NCI-H146 treated with DMSO at 0.1 percent for 48 hours (cell line): ENCODE data around the gene PELO.
A peak's percentile ranks its signal among the peaks of the same experiment; 100 is the strongest.
"Not testable (repeated sequence)": the region's sequence is repeated elsewhere in the genome, so short reads cannot be mapped to it uniquely, and the experiment has no call there.

Experiments used
- DNase-seq: peaks from one replicate; lab custom pipeline; 2025; ENCODE audit not compliant: unreplicated experiment; lab: John Stamatoyannopoulos, UW

The PELO gene

DNA sequence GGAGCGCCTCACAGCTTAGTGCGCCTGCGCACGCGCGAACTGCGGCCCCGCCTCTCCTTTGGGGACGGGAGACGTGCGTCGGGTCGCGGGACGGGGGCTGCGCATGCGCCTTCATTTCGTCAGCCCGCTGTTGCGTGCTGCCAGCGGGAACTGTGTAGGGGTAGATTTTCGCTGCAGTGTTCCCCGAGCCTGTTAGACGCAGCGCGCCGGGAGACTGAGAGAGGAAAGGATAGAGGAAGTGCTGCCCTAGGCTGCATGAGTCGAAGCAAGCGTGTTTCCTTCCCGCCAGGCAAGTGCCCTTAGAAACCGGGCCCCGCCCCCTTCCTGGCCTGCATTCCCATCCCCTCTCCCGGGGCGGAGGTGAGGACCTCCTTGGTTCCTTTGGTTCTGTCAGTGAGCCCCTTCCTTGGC lies 12.3 kb downstream of the PELO start:
- DNase-seq, result peak; percentile 84

DNA sequence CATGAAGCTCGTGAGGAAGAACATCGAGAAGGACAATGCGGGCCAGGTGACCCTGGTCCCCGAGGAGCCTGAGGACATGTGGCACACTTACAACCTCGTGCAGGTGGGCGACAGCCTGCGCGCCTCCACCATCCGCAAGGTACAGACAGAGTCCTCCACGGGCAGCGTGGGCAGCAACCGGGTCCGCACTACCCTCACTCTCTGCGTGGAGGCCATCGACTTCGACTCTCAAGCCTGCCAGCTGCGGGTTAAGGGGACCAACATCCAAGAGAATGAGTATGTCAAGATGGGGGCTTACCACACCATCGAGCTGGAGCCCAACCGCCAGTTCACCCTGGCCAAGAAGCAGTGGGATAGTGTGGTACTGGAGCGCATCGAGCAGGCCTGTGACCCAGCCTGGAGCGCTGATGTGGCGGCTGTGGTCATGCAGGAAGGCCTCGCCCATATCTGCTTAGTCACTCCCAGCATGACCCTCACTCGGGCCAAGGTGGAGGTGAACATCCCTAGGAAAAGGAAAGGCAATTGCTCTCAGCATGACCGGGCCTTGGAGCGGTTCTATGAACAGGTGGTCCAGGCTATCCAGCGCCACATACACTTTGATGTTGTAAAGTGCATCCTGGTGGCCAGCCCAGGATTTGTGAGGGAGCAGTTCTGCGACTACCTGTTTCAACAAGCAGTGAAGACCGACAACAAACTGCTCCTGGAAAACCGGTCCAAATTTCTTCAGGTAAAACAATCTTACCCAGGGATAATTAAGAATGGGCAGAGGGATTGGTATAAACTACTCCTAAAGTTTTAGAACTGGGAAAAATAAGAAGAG lies 12.9 kb downstream of the PELO start:
- peak; percentile 58 for DNase-seq

DNA sequence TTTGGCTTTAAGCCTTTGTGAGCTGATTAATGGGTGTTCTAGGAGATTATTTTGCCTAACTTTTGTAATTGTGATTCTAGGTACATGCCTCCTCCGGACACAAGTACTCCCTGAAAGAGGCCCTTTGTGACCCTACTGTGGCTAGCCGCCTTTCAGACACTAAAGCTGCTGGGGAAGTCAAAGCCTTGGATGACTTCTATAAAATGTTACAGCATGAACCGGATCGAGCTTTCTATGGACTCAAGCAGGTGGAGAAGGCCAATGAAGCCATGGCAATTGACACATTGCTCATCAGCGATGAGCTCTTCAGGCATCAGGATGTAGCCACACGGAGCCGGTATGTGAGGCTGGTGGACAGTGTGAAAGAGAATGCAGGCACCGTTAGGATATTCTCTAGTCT lies 13.6 kb downstream of the PELO start:
- DNase-seq, result no peak

DNA sequence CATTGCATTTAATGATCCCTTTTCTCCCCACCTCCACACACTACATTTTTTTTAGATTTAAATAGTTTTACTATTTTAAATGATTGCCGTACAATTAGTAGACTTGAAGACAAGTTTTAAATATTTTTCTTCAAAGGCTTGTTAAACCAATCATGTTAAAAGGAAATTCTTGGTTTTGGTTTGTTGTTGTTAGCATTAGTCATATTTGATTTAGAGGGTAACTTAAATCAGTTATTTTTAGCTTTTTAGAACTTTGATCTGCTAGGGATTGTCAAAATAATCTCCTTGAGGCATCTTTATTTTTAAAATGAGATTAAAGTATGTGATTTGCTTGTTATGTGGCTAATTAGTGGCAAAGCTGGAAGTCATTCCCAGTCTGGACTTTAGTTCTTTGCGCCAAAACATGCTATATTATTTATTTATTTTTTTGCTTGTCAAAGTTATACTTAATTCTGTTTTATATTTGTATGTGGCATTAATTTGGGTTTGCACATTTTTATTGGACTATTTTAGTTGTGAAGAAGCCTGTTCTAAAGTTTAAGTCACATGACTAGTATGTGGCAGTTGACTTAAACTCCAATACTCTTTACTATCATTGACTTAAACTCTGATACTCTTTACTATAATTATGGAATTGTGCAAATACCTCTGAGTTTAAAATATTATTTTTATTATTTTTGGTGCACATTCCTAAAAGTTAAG lies 14.7 kb downstream of the PELO start:
- no peak for DNase-seq

- DNase-seq, result no peak
These were observed 15.2 kb downstream of the PELO start for GRCh38 chr5:52802974-52803336.

DNA sequence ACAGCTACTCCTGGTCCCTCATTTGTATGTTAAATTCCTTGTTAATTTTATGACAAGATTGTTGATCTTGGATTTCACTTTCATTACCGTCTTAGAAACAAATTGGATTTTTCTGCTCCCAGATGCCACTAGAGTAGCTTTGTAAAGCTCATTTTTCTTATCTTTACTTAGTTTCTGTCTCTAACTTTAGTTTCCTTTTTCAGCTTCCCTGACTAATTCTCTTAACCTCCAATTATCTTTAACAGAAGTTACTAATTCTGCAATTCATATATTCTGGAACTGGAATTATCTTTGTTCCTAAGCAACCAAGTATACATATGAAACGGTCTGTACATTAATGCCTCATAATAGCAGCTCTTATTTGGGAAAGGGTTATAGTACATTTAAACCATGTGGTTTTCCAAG lies 16.7 kb downstream of the PELO start:
- DNase-seq, result no peak

- DNase-seq, result no peak
These were observed 17.3 kb downstream of the PELO start for GRCh38 chr5:52804981-52805380.

DNA sequence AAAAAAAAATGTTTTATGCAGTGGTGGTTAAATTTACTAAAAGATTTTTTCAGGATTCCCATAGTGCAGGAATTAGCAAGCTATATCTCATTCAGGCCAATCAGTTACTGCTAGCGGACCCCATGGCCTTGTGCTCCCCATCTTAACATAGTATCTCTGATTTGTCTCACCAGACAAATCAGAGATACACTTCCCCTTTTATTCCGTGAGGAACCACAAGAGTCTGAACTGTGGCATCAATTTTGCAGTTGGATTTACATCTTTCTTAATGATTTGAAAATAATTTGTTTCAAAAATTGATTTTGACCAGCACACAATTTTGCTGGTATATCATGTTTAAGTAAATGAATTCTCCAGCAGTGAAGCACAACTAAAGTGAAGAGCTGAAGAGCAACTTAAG lies 17.9 kb downstream of the PELO start:
- DNase-seq, result no peak

GRCh38 chr5:52807037-52807436 lies 19.3 kb downstream of the PELO start:
- no peak for DNase-seq

DNA sequence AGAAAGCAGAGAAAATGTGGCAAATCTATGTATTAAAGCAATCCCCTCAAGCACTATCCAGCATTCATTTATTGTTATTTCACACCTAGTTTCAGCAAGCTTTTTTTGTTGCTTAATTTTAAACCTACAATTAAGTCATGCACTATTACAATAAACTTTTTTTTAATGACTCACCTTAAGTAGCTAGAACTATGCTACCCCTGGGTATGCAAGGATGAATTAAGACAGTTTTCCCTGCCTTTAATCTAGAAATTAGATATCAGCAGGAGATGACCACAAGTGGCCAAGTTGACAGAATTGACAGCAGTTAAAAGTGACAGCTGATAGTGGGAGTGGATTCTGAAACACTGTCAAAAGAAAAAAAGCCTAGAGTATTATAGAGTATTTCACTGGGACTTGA lies 20.0 kb downstream of the PELO start:
- no peak for DNase-seq

- DNase-seq, result no peak
These were observed 20.7 kb downstream of the PELO start for GRCh38 chr5:52808316-52808901.

- DNase-seq, result no peak
These were observed 22.2 kb downstream of the PELO start for GRCh38 chr5:52809884-52810283.

- no peak for DNase-seq
These were observed 22.7 kb downstream of the PELO start for GRCh38 chr5:52810426-52810825.

DNA sequence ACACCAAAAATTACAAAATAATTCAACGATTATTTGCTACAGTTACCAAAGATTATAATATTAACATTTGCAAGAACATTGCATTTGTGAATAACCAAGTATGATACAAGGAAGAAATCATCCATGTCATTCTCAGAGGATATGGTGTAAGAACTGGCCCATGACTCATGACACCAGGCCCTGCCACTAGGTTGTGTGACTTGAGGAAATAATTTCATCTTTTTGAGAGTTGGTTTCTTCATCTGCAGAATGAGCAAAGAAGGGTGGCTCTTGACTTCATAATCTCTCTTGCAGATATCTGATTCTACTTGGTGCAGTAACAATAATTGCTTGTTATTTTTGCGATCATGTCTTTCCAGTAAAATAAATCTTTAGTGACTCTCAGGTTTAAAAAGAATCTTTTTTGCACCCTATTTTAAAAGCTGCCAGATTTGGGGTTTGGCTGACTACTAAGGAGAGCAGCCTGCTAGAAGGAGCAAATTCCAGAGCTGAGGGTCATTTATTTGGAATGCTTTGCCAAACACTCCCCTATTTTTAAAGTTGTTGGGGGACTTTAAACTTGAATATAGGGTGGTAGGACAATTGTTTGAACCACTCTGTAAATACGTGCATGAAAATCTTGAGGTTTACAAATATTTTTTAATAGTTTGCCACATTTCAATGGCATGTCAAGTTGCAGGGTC lies 23.5 kb downstream of the PELO start:
- DNase-seq, result no peak

- DNase-seq, result no peak
These were observed 26.8 kb downstream of the PELO start for GRCh38 chr5:52814352-52815148.

DNA sequence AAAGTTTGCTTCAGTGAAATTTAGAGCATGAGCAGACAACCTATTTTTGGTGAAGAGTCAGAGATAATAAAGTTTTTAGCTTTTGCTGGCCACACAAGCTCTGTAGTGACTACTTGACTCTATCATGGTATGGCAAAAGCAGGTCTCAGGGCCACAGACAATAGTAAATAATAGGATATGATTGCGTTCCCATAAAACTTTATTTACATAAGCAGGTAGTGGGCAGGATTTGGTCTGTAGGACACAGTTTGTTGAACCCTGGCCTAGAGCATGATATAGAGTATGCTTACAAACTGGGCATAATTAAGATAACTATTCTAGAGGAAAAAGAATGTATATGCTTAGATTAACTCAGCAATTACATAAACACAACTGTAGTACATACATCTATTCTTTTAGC lies 30.1 kb downstream of the PELO start:
- no peak for DNase-seq

GRCh38 chr5:52818360-52818759 lies 30.6 kb downstream of the PELO start:
- DNase-seq, result no peak

GRCh38 chr5:52818807-52819206 lies 31.1 kb downstream of the PELO start:
- not testable (repeated sequence) for DNase-seq

DNA sequence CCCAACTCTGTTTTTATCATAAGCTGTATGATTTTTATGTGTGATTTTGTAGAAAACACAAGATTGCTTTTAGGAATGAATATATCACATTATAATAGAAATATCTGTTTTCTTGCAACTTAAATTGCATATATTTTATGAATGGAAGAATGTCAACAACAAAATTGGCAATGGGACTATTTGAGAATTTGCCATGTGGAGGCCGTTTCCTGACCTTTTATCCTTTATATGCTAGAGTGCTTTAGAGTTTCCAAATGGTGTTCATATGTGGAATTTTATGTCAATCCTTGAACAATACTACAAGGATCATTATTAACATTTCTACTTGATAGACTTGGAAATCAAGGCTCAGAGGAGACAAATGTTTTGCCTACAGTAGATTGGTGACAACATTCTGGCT lies 34.2 kb downstream of the PELO start:
- no peak for DNase-seq

DNA sequence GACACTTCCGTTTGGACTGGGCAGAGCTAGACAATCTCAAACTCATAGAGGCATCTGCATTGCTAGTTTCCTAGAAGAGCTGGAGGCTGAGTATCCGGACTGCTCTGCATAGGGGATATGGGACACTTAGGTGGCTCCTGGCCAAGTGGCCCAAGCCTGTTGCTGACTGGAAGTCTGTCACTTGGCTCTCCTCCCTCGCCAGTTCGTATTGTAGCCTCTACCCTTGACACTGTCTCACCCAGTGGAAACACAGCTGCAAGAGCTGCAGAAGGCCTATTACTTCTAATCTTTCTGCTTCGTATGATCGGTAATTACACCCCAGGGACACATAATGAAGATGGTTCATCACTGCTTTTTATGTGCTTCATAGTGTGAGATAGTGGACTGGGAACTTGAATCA lies 34.7 kb downstream of the PELO start:
- DNase-seq, result peak; percentile 24

DNA sequence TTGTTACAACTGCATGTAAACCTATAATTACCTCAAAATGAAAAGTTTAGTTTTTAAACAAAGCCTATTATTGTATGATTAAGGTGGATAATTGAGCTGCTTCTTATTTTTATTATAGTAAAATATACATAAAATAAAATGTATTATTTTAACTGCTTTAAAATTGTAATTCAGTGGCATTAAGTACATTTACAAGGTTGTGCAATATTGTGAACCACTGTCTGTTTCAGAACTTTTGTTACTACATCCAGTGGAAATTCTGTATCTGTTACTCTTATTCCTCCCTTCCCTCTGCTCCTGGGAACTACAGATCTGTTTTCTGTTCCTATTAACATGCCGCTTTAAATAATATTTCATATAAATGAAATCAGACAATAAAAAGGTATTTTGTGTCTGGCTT lies 37.1 kb downstream of the PELO start:
- no peak for DNase-seq
